Fibroblast of villous mesenchyme (primary cell): ENCODE results near the gene ADAM12. TPM values are rescaled to one million over a fixed set of nuclear protein-coding genes. Genes with fewer than 3 reads are reported as not detected.

Experiments used
- DNase-seq: peaks from one replicate; pipeline ENCODE4 v3.0.0-alpha.2; 2010; ENCODE audit warnings: low read depth
- H3K4me3 ChIP-seq: 2 replicates; pipeline ENCODE4 v1.5.1; 2011; ENCODE audit warnings: low read depth, mild to moderate bottlenecking, low read length
- CTCF ChIP-seq: IDR thresholded peaks from 2 replicates; pipeline ENCODE4 v1.5.1; 2012; ENCODE audit warnings: low read depth, mild to moderate bottlenecking, low read length; ENCODE audit not compliant: insufficient read depth
- total RNA-seq: library from RNA; depleted of rRNA; stranded (reverse); fragments of >200 nt; gene quantifications from 2 replicates; pipeline ENCODE4 v1.2.3, GENCODE V29; 2012

Gene ADAM12
- total RNA-seq, 1 donor = 22.5 TPM

DNA sequence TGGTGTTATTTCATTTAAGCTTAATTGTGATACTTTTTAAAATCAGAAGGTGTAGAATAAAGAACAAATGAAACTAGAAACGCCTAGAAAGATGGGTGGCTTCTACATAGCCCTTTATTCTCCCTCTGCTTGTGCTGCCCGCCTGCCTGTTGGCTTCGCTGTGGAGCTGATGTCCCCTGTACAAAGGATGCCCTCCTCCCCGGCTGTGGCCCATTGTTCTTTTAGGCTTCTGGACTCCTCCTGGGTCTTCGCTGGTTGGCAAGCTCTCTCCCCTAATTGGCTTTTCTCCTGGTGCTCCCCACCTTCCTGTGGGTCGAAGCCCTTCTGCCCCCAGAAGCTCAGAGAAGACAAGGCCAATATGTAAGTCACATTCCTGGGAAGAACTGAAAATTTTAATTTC is 393.7 kb downstream of the ADAM12 start:
- TF ChIP-seq CTCF = no peak
- H3K4me3 ChIP-seq = no peak overlapping the region
- DNase-seq = no peak

DNA sequence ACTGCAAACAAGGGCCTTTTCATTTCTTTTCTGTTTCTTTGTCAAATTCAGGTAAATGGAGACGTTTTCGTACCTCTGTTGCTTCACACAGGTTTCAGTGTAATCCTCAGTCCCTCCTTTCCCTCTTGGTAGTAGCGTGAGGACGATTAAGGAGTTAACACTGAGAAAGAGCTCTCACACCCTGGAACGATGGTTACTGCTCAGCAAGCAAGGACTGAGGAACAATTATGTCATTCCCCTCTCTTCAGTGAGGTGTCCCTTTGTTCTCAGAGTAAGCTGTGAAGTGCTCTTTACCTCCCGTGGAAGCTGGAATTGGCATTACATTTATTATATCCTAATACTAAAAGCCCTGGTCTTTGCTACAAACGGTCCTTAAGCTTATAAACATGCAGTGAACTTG is 396.0 kb downstream of the ADAM12 start:
- no peak for TF ChIP-seq CTCF
- DNase-seq = no peak
- no peak overlapping the region for H3K4me3 ChIP-seq

DNA sequence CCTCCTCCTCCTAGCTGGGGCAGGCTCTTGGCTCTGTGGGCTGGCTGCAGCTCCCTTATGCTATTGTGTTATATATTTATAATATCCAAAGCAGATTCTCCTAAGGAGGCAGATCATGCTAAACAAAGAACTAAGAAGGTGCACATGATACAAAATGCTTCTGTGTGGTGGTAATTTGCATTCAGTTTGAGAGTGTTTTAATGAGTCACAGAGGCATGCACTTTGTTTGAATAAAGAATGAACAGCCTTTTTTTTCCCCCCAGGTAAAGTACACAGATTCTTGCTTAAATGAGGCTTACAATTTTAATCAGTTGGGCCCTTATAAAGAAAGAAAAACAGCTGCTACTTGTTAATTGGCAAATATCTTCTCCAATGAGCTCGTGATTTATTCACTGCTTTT is 396.9 kb downstream of the ADAM12 start:
- TF ChIP-seq CTCF = no peak
- DNase-seq = no peak
- H3K4me3 ChIP-seq = no peak overlapping the region

DNA sequence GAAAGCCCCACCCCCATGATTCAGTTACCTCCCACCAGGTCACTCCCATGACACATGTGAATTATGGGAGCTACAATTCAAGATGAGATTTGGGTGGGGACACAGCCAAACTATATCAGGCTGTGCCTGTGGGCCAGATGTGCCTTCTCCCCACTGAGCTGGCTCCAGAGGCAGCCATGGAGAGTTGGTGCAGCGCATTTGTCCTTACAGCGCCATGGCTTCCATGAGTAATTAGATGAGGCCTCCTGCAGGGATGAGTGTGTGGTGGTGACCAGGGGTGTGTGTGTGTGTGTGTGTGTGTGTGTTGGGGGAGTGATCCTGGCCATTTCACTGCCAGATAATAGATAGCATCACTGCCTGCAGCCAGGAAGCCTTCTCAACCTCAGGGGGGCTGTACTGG is 397.3 kb downstream of the ADAM12 start:
- TF ChIP-seq CTCF = no peak

DNA sequence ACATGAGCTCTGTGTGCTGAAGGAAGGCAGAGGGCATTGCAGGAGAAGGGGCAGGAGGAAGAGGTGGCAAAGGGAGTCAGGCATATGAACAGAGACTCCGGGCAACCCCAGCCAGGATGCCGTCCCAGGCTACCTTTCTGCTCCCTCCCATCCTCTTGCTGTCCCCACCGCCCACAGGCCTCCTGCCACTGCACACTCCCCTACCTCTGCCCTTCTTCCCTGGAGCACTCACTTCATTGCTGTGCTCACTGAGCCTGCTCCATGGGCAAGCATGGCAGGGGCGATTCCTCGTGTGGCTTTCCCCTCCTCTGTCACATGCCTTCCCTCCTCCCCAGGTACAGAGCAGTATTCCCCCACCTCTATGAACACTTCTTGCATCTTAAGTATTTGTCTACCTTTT is 398.5 kb downstream of the ADAM12 start:
- DNase-seq = no peak
- no peak for TF ChIP-seq CTCF
- H3K4me3 ChIP-seq = no peak overlapping the region

More for the DNA sequence above, 397.3 kb downstream of the ADAM12 start:
- no peak for DNase-seq
- no peak overlapping the region for H3K4me3 ChIP-seq

DNA sequence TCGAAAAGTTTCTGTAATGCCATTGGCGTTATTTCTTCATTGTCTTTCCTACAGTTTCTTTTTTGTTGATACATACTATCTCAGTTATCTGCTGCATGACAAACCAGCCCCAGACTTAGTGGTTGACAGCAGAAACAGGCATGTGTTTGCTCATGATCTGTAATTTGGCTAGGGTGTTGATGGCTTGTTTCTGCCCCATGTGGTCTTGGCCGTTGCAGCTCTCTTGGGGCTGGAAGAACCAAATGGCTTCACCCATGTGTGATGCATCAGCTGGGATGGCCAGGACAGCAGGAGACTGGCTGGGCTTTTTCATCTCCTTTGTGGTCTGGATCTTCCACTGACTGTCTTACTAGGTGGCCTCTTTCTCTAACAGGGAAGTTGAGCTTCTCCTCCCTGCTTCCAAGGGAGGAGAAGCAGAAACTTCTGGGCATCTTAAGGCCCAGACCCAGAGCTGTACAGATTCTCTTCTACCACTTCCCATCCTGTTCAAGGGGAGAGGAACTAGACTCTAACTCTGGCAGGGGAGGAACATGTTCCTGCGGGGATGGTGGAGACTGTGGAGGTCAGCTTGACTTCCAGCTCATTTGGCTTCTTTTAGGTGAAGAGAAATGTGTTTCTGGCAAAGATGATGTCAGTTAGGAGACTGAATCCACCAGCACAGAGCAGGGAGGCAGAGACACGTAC is 402.6 kb downstream of the ADAM12 start:
- H3K4me3 ChIP-seq = no peak overlapping the region
- TF ChIP-seq CTCF = no peak
- no peak for DNase-seq
